ENCODE results near the gene AP1AR.

- TF ChIP-seq, protein P1, sequence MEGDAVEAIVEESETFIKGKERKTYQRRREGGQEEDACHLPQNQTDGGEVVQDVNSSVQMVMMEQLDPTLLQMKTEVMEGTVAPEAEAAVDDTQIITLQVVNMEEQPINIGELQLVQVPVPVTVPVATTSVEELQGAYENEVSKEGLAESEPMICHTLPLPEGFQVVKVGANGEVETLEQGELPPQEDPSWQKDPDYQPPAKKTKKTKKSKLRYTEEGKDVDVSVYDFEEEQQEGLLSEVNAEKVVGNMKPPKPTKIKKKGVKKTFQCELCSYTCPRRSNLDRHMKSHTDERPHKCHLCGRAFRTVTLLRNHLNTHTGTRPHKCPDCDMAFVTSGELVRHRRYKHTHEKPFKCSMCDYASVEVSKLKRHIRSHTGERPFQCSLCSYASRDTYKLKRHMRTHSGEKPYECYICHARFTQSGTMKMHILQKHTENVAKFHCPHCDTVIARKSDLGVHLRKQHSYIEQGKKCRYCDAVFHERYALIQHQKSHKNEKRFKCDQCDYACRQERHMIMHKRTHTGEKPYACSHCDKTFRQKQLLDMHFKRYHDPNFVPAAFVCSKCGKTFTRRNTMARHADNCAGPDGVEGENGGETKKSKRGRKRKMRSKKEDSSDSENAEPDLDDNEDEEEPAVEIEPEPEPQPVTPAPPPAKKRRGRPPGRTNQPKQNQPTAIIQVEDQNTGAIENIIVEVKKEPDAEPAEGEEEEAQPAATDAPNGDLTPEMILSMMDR (IDR thresholded peaks at IDR 0.05): no peak
- TF ChIP-seq POLR2AphosphoS5 (IDR thresholded peaks at IDR 0.05) (no peak), POLR2A (IDR thresholded peaks at IDR 0.05; ENCODE audit: low read depth) (no peak), EP300 (IDR thresholded peaks at IDR 0.05) (no peak)
Measured at GRCh38 chr4:112184438-112184837, 47.1 kb upstream of the AP1AR start.

Data from esophagus muscularis mucosa (tissue), 4 donors.